A549 treated with CORT108297 at 1 μM for 4 hours (cell line): ENCODE results near the gene C15orf40. TPM values are rescaled to one million over a fixed set of nuclear protein-coding genes. Genes with fewer than 3 reads are reported as not detected.

ENCODE experiments used
- total RNA-seq: library from RNA; stranded (reverse); fragments of 200-300 nt; extraction: Qiagen RNA extraction; gene quantifications from 5 replicates; pipeline ENCODE4 v1.2.3, GENCODE V29; 2022

Gene C15orf40
- 39.8 to 47.8 TPM (median 46.5 TPM) in 5 replicates for total RNA-seq

GRCh38 chr15:83011271-83012075 lies at the start of gene C15orf40:
Gene C15orf40, minus strand, starts transcription at chr15:83011639. Its CDS starts 32 bp downstream, at chr15:83011607.

GRCh38 chr15:82985688-82986441 lies 25.6 kb downstream of the C15orf40 start, which contains the start of gene RAMAC:
Gene RAMAC, plus strand, starts transcription at chr15:82986210. Its CDS starts 2,809 bp downstream, at chr15:82989019.

GRCh38 chr15:82952158-82953081 lies 59.0 kb downstream of the C15orf40 start, which contains the start of gene HOMER2:
Gene HOMER2, minus strand, starts transcription at chr15:82952720. Its CDS starts 185 bp downstream, at chr15:82952535.

Other genes starting within 250 kb of the C15orf40 start
- gene FSD2, start 205.6 kb downstream of the C15orf40 start, total RNA-seq = not detected in 5 replicates
- 5.7 to 7.1 TPM (median 6.9 TPM) in 5 replicates for gene WHAMM, start 202.0 kb downstream of the C15orf40 start, total RNA-seq
- gene HOMER2, start 58.9 kb downstream of the C15orf40 start, total RNA-seq = 10.9 to 12.9 TPM (median 12.5 TPM) in 5 replicates
- 40.4 to 62.1 TPM (median 41.8 TPM) in 5 replicates for gene RAMAC, start 25.4 kb downstream of the C15orf40 start, total RNA-seq
- gene BTBD1, start 55.6 kb upstream of the C15orf40 start, total RNA-seq = 50.1 to 62.9 TPM (median 53.7 TPM) in 5 replicates
- gene TM6SF1, start 96.0 kb upstream of the C15orf40 start, total RNA-seq = 0.07 to 0.38 TPM (median 0.08 TPM) in 3 of 5 replicates, not detected in the others
- gene HDGFL3, start 196.2 kb upstream of the C15orf40 start, total RNA-seq = 45.4 to 77.6 TPM (median 52.7 TPM) in 5 replicates